HG02981 (cell line): Measurements from ENCODE around the gene ARID4B.
"Not testable (repeated sequence)": the region's sequence is repeated elsewhere in the genome, so short reads cannot be mapped to it uniquely, and the experiment has no call there.

Experiments
- ATAC-seq: cut with Tn5 transposase; IDR thresholded peaks from one replicate; pipeline ENCODE4 v1.9.1; 2021; ENCODE audit warnings: mild to moderate bottlenecking, moderate library complexity; ENCODE audit not compliant: unreplicated experiment

Gene ARID4B

GRCh38 chr1:235297579-235297978, 30.4 kb downstream of the ARID4B start:
- peak; percentile 61 for ATAC-seq

GRCh38 chr1:235296729-235297128, 31.2 kb downstream of the ARID4B start:
- no peak for ATAC-seq

GRCh38 chr1:235295902-235296350, 32.1 kb downstream of the ARID4B start:
- no peak for ATAC-seq

- ATAC-seq, result no peak
Measured at GRCh38 chr1:235293322-235293942, 34.5 kb downstream of the ARID4B start.

- no peak for ATAC-seq
Measured at GRCh38 chr1:235292790-235293189, 35.2 kb downstream of the ARID4B start.

GRCh38 chr1:235291599-235292091, 36.3 kb downstream of the ARID4B start:
- ATAC-seq, result no peak

GRCh38 chr1:235290740-235291502, 37.1 kb downstream of the ARID4B start:
- ATAC-seq, result no peak

- ATAC-seq, result no peak
Measured at GRCh38 chr1:235289859-235290739, 37.9 kb downstream of the ARID4B start.

- no peak for ATAC-seq
Measured at GRCh38 chr1:235287208-235287882, 40.6 kb downstream of the ARID4B start.

GRCh38 chr1:235286667-235287066, 41.3 kb downstream of the ARID4B start:
- ATAC-seq, result no peak

- ATAC-seq, result no peak
Measured at GRCh38 chr1:235284231-235284769, 43.7 kb downstream of the ARID4B start.

GRCh38 chr1:235283636-235284035, 44.3 kb downstream of the ARID4B start:
- ATAC-seq, result not testable (repeated sequence)

- no peak for ATAC-seq
Measured at GRCh38 chr1:235280467-235280866, 47.5 kb downstream of the ARID4B start.

GRCh38 chr1:235279694-235280093, 48.3 kb downstream of the ARID4B start:
- no peak for ATAC-seq

- ATAC-seq, result no peak
Measured at GRCh38 chr1:235278915-235279292, 49.1 kb downstream of the ARID4B start.

GRCh38 chr1:235278233-235278914, 49.6 kb downstream of the ARID4B start:
- ATAC-seq, result no peak

- peak; percentile 37 for ATAC-seq
Measured at GRCh38 chr1:235277709-235278108, 50.3 kb downstream of the ARID4B start.

GRCh38 chr1:235275836-235276235, 52.1 kb downstream of the ARID4B start:
- ATAC-seq, result no peak

GRCh38 chr1:235275223-235275622, 52.8 kb downstream of the ARID4B start:
- peak; percentile 76 for ATAC-seq

GRCh38 chr1:235272851-235273250, 55.1 kb downstream of the ARID4B start:
- no peak for ATAC-seq
